ENCODE results near the gene AP4S1.

- TF ChIP-seq CTCF (IDR thresholded peaks at IDR 0.05) (no peak), POLR2A (IDR thresholded peaks at IDR 0.05) (no peak)
Measured at GRCh38 chr14:31045501-31046080, 20.1 kb downstream of the AP4S1 start.

Data from testis (tissue), 2 donors.